ENCODE results near the gene TSKU.

Gene TSKU

DNA sequence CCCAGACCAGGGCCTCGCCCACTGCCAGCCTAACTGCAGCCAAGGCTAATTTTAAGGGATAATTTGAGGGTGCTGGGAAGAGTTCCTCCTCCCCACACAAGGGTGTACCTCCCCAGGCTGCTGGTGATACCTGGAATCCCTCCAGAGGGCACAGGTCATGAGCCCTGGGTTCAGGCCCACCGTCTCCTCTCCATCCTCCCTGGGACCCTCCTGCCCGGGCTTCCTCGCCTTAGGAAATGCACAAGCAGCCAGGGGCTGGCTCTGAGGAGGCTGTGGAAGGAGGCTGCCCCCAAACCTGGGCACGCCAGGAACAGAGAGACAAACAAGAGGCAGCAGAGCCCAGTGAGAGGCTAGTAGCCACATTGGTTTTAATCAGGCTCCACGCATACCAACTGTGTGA, 16.6 kb upstream of the TSKU start:
- peaks cover 84% of the 10 kb centered on the region for H3K4me1 Mint-ChIP-seq
- H3K27me3 Mint-ChIP-seq (ENCODE audit: low read depth, poor library complexity), result peaks cover 8% of the 10 kb centered on the region
- H3K9me3 Mint-ChIP-seq, result no peaks in the 10 kb centered on the region
- no peaks in the 10 kb centered on the region for H3K36me3 Mint-ChIP-seq (ENCODE audit: low read depth)
- no peak for DNase-seq
- H3K4me3 Mint-ChIP-seq, result no peak overlapping the region
- no peak overlapping the region for H3K27ac Mint-ChIP-seq
- TF ChIP-seq, protein P1, sequence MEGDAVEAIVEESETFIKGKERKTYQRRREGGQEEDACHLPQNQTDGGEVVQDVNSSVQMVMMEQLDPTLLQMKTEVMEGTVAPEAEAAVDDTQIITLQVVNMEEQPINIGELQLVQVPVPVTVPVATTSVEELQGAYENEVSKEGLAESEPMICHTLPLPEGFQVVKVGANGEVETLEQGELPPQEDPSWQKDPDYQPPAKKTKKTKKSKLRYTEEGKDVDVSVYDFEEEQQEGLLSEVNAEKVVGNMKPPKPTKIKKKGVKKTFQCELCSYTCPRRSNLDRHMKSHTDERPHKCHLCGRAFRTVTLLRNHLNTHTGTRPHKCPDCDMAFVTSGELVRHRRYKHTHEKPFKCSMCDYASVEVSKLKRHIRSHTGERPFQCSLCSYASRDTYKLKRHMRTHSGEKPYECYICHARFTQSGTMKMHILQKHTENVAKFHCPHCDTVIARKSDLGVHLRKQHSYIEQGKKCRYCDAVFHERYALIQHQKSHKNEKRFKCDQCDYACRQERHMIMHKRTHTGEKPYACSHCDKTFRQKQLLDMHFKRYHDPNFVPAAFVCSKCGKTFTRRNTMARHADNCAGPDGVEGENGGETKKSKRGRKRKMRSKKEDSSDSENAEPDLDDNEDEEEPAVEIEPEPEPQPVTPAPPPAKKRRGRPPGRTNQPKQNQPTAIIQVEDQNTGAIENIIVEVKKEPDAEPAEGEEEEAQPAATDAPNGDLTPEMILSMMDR (IDR thresholded peaks at IDR 0.05), result no peak

DNA sequence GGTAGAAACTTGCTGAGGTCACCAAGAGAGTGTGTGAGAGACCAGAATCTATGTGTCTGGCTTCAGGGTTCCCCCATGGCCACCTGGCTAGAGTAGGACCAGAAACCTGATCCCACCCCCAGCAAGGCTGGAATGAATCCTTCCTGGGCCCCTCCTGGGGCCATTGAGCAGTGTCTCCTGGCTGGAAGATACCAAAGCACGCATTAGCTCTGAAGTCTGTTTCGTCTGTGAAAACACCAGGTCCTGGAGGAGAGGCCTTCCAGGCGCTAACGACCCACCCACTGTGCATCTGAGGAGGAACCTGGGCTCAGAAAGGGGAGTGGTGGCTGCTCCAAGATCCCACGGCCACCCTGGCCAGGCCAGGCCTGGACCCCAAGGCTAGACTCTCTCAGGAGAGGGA, 15.5 kb upstream of the TSKU start:
- no peak for DNase-seq
- Mint-ChIP-seq H3K4me1 (peaks cover 84% of the 10 kb centered on the region), H3K27ac (no peak overlapping the region), H3K27me3 (ENCODE audit: low read depth, poor library complexity) (peaks cover 6% of the 10 kb centered on the region), H3K9me3 (no peaks in the 10 kb centered on the region), H3K4me3 (no peak overlapping the region), H3K36me3 (ENCODE audit: low read depth) (no peaks in the 10 kb centered on the region)
- TF ChIP-seq, protein P1 (IDR thresholded peaks at IDR 0.05), result no peak

DNA sequence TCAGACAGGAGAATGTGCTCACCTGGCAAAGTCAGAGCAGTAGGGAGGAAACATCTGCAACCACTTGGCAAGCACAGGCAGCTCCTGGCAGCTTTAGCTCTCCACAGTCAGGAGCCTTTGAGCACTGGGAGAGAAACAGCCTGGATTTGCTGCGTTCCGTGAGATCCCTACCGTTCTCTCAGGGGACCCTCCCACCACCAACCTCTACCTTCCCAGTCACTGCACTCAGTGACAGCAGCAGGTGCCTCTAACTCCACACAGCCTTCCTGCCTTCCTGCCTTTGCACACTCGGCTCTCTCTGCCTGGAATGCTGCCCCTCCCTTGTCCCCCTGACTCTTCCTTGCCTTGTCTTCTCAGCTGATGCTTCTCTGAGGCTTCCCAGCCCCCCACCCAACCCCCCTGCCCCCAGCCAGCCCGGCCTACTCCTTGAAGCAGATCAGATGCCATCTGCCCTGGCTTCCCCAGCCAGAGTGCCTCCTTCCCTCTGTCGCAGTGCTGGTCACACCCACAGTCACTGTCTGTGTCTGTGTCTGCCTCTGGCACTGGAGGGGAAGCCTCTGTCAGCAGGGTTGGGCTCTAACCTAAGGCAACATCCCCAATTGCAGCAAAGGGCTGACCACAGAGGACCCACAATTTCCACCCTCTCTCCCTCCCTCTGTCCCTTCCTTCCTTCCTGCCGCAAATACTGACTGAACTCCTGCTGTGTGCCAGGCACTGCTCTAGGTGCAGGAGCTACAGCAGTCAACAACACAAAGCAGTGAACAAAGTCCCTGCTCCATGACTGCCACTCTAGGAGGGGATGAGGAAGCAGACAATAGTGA, 14.9 kb upstream of the TSKU start:
- no peaks in the 10 kb centered on the region for H3K36me3 Mint-ChIP-seq (ENCODE audit: low read depth)
- DNase-seq, result no peak
- H3K9me3 Mint-ChIP-seq, result no peaks in the 10 kb centered on the region
- peaks cover 6% of the 10 kb centered on the region for H3K27me3 Mint-ChIP-seq (ENCODE audit: low read depth, poor library complexity)
- peak overlapping the region; percentile 55 for H3K27ac Mint-ChIP-seq
- TF ChIP-seq, protein P1 (IDR thresholded peaks at IDR 0.05), result no peak
- H3K4me1 Mint-ChIP-seq, result peaks cover 84% of the 10 kb centered on the region
- no peak overlapping the region for H3K4me3 Mint-ChIP-seq

DNA sequence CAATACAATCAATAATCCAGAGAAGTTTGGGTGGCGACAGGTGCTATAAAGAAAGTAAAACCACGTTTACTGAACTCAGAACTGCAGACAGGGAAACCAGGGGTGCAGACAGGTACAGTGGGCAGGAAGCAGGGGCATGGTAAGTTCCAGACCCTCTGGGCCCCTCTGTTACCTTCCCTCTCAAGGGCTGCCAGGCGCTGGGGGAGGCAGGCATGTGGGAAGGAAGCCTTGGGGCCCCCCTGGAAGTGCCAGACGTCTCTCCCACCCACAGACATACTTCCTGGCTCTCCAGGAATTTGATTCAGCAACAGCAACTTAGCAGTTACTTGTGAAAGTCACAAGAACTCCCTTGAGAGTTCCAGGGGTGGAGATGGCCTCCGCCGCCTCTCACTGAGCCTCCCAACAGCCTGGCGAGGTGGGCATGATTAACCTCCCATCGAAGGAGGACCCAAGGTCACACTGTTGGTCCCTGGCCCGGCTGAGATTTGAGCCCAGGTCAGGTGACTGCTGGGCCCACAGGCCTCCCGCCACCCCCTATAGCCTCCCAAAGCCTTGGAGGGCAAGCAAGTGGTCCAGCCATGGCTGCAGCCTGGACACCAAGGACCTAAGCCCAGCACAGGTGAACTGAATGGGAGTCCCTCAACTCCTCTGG, 14.1 kb upstream of the TSKU start:
- Mint-ChIP-seq H3K27ac (peak overlapping the region; percentile 55), H3K9me3 (no peaks in the 10 kb centered on the region), H3K27me3 (ENCODE audit: low read depth, poor library complexity) (peaks cover 6% of the 10 kb centered on the region), H3K4me1 (peaks cover 91% of the 10 kb centered on the region), H3K4me3 (no peak overlapping the region), H3K36me3 (ENCODE audit: low read depth) (no peaks in the 10 kb centered on the region)
- TF ChIP-seq, protein P1 (IDR thresholded peaks at IDR 0.05), result no peak
- DNase-seq, result no peak

DNA sequence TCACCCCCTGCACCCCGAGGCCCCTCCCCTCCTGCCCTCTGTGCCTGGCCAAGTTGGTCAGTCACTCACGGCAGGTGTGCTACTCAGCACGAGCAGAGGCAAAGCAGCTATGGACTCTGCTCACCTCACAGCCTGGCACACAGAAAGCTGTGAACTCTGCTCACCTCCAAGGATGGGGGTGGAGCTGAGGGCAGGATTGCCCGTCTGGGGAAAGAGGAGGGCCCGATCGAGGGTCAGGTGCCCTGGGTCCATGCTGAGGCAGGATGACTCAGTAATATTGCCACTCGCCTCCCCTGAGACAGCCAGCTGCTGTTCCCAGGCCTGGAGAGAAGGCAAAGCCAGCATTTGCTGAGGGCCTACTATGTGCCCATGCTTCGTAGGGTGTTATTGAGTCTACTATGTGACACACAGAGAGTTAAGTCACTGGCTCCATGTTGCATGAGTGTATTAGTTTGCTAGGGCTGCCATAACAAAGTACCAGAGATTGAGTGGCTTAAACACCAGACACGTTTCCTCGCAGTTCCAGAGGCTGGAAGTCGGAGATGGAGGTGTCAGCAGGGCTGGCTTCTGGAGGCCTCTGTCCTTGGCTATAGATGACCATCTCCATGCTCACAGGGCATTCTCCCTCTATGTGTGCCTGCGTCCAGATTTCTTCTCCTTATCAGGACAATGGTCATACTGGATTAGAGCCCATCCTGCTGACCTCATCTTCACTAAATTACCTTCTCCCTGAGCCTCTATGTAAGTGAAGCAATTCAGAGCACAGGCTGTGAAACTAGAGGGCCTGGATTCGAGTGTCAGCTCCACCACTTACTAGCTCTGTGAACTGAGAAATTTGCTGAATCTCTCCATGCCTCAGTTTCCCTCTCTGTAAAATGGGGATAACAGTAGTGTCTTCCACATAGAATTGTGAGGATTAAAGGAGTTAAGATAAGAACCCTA, 13.2 kb upstream of the TSKU start:
- TF ChIP-seq, protein P1 (IDR thresholded peaks at IDR 0.05), result no peak
- Mint-ChIP-seq H3K27me3 (ENCODE audit: low read depth, poor library complexity) (peaks cover 9% of the 10 kb centered on the region), H3K4me3 (no peak overlapping the region), H3K36me3 (ENCODE audit: low read depth) (peaks cover 4% of the 10 kb centered on the region), H3K27ac (no peak overlapping the region), H3K4me1 (peaks cover 93% of the 10 kb centered on the region), H3K9me3 (peaks cover 5% of the 10 kb centered on the region)
- no peak for DNase-seq

Data from nephron progenitor cell (in vitro differentiated cells).